GM19455 (cell line): Measurements from ENCODE around the gene WNT5B.

Source experiments
- ATAC-seq: cut with Tn5 transposase; IDR thresholded peaks from one replicate; pipeline ENCODE4 v1.9.1; 2021; ENCODE audit not compliant: unreplicated experiment

The WNT5B gene

GRCh38 chr12:1628666-1629337, at the start of gene WNT5B:
TSS of gene WNT5B (plus strand) at chr12:1629231. CDS start at chr12:1631355, 2,124 bp downstream.
- no peak for ATAC-seq

DNA sequence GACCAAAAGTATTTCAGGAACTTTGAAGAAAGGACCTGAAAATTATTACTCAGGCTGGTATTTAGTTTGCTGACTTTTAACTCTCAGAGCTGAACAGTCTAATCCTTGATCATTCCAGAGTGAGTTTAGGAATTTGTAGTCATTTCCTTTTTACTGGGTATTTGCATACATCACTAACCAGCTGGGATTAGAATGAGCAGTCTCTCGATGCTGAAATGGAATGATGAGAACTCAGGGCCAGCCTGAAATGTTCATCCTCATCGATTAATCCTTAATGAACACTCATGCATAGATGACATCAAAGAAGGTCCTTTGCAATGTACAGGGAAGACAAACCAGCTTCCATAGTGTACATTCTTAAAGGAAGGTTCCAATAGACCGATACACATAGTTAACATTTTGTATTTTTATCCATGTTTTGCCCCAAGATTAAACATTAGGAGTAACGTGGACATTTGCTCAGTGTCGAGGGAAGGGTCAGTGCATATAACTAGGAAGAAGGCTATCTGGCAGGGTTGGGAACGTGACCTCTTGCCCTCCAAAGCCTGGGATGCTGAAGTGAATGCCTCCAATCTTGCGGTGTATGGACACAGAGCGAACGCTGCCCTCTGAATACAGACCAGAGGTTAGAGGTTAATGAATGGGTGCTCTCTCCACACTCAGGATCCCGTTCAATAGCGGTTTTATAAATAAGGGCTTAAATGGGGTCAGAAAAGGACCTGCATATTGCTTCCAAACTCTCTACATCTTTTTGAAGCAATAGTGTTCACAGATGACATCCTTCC, 49.2 kb upstream of the WNT5B start:
- ATAC-seq = no peak

- ATAC-seq = no peak
Observed at GRCh38 chr12:1580526-1580925, 48.5 kb upstream of the WNT5B start.

DNA sequence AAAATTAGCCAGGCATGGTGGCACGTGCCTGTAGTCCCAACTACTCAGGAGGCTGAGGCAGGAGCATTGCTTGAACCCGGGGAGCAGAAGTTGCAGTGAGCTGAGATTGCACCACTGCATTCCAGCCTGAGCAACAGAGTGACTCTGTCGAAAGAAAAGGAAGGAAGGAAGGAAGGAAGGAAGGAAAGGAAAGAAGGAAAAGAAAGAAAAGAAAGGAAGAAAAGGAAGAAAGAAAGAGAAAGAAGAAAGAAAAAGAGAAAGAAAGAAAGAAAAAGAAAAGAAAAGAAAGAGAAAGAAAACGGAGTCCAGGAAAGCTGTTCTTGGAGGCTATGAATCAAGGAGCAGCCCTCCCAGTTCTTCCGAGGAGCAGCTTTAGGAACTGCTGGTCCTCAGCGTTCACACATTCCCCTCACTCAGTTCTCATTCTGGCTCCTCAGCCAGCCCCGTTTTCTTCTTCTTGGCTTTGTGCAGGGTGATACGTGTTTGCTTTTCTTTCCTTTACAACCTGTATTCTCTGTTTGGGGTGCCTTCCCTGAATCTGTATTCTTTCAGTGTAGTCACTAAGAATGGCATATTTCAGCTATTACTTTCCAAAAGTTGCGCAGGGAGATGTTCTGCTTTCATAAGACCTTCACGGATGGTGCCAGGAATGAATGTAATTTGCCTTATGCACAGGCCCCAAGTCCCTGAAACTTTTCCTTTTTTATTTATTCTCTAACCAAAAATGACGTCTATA, 46.9 kb upstream of the WNT5B start:
- ATAC-seq = no peak

GRCh38 chr12:1582709-1583050, 46.4 kb upstream of the WNT5B start:
- ATAC-seq = no peak

GRCh38 chr12:1583421-1584078, 45.5 kb upstream of the WNT5B start:
- peak; percentile 69 for ATAC-seq

- no peak for ATAC-seq
Observed at GRCh38 chr12:1584326-1584725, 44.7 kb upstream of the WNT5B start.

DNA sequence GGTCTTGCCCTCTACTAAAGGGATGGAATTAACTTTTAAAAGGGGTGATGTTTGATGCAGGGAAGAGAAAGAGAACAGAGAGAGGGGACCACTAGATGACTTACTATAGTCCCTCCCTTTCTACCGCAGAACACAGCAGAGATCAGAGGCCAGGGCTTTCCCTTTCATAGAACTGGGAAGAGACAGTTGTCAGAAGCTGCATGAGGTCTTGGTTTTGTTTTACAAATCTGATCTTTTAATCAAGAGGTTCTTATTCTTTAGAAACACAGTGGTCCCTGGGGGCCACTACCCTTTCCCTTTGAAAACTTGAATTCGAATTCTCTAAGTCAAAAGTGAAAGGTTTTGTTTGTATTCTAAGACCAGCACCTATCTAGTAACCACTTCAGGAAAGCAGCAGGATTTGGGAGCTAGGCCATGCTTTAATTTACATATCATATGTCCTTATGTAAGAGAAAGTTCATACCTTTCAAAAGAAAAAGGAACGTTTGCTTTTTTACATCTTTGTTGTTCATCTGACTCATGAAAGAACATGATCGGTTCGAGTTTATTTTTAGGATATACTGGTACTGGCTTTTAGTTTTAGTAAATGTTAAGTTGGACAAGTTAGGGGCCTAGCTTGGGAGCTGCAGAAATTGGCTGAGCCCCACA, 41.0 kb upstream of the WNT5B start:
- no peak for ATAC-seq

DNA sequence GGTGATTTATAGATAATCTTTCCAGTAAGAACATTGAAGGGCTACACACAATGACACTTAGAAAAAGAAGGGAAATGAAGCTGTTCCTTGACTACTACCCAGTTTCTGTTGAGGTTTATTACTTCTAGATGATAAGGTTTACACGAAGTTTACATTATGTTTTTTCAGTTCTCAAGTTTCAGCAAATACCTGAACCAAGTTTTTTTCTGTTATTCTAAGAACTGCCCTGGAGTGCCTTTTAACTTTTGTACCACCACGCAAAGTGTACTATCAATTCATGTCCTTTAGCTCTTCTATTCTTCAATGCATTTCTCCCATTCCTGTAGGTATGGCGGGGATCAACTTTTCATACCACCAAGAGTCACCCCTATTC, 40.5 kb upstream of the WNT5B start:
- no peak for ATAC-seq

DNA sequence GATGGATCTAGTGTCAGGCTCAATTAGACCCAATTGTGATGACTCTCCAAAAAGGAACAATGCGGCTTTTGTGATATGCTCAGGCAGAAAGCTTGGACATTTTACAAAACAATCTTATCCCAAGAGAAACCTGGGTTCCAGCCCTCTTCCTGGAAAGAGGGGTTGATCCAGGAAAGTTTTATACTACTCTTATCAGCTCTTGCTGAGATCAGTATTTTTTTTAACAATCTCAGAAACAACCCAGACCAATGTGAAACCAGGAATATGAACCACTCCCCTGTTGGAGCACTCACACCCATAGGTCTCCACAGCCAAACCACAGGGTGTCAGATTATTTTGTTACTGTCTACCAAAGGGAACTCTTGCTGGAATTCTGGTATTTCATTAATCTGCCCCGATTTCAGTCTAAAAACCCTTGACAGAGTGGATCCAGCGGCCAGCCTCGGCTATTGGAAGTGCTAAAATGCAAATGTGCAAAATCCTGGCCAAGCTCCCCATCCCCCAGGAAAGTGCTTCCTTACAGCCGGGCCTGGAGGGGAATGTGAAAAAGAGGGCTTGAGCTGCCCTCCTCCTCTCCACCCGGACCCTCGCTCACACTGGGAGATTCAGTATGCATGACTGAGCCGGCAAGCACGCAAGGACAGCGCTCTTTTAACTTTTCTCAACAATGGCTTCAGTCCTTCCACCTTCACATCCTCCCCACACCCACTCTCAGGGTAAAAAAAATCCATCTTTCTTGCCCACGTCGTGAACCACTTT, 38.6 kb upstream of the WNT5B start:
- ATAC-seq = no peak

DNA sequence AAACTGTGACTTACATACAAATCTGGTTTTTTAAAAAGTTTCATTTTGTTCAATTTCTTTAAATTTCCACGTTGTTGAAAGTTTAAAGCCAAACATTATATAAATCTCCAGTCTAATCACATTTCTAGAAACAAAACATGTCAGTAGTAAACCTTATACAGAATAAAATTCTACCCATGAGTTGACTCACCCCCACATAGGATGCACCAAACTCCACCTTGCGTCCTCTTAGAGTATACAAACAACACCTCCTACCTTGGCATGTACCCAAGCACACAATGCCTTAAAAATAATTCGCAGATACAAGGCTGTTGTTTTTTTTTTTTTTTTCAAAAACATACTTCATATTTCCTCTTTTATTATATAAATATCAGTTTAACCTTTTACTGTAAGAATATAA, 38.0 kb upstream of the WNT5B start:
- no peak for ATAC-seq

- no peak for ATAC-seq
Observed at GRCh38 chr12:1591543-1591942, 37.5 kb upstream of the WNT5B start.

- ATAC-seq = no peak
Observed at GRCh38 chr12:1592444-1593173, 36.4 kb upstream of the WNT5B start.

DNA sequence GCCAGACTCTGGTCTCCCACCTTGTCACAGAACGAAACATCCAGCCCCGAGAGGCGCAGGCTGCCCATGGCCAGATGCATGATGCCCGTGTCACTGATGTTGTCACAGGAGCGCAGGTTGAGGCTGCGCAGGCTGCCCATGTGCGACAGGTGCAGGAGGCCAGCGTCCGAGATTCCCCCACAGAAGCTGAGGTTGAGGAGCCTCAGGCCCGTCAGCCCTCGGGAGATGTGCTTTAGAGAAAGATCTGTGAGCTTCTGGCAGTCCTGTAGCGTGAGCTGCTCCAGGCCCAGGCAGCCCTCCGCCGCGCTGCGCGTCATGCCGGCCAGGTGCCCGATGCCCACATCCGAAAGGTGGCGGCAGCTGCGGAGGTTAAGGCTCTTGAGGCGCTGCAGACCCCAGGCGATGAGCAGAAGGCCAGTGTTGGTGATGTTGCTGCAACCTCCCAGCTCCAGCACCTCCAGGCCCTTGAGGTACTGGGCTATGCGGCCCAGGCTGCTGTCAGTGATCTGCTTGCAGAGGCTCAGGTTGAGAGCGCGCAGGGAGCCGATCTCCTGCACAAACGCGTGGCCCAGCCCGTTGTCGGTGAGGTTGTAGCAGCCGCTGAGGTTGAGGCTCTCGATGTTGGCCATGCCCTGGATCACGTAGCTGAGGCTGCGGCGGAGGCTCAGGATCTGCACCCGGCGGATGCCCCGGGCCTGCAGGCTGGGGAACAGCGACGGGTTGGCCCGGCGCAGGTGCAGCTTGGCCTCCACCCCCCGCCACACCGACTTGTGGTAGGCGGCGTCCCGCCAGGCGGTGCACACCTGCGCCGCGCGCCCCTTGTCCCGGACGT, 35.6 kb upstream of the WNT5B start:
- peak; percentile 30 for ATAC-seq

- ATAC-seq = peak; percentile 56
Observed at GRCh38 chr12:1594006-1594260, 35.1 kb upstream of the WNT5B start.

DNA sequence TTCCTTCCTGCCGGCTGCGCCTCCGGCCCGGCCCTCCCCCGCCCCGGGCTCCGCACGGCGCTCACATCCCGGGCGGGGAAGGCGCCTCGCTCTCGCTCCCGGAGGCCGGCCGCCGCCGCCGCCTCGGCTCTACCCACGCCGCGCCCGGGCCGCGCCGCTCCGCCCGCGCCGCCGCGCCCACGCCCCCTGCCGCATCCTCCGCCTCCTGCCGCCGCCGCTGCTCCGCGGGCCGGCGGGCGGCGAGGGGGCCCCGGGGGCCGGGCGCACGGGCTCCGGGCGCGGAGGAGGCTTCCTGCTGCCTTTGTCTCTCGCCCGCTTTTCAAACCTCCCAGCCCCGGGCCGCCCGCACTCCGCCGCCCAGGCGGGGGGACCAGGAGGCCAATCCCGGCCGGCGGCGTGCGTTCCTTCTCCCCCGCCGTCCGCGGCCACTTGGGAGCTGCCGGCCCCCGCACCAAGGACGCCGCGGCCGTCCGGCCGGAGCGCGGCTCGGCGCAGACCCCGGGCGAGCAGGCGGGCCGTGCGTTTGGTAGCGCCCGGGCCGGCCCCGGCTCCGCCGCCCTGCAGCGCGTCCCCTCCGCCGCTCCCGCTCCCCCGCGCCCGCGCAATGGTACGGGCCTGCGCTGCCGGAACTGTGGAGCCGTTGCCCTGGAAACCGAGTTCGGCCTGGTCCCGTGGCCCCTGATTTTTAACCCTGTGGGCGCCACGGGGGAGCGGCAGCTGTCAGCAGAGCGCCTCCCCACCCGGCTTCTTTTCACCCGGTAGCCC, 34.6 kb upstream of the WNT5B start, which contains the start of gene FBXL14:
Gene FBXL14 (minus strand): TSS at position 321 of the 765 bp plus-strand sequence. CDS start 515 bp downstream, outside the sequence.
- ATAC-seq = peak; percentile 51

DNA sequence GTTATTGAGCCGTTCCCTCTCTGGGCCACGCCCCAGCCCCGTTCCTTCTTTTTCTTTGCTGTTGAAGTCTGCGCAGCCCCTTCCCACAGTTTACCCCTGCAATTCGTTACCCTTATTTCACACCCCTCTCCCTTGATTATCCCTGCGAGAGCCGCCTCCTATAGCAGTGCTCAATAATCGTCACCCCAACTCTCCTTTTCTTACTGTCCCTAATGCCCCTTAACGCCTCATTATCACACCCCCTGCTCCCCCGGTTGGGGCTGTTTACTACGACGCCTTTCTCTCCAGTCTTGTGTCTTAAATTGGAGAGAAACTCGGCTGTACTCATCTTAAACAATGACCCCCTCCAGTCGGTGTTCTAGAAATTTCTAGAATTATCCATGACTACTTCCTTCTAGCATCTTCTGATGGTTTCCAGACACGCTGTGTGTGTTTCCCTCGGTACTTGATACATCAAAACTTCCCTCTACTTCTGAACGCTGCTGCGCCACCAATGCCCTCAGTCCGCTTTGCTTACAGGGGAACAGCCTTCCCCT, 33.9 kb upstream of the WNT5B start:
- no peak for ATAC-seq
